Measurements from ENCODE around the gene EMP2.

The EMP2 gene

DNA sequence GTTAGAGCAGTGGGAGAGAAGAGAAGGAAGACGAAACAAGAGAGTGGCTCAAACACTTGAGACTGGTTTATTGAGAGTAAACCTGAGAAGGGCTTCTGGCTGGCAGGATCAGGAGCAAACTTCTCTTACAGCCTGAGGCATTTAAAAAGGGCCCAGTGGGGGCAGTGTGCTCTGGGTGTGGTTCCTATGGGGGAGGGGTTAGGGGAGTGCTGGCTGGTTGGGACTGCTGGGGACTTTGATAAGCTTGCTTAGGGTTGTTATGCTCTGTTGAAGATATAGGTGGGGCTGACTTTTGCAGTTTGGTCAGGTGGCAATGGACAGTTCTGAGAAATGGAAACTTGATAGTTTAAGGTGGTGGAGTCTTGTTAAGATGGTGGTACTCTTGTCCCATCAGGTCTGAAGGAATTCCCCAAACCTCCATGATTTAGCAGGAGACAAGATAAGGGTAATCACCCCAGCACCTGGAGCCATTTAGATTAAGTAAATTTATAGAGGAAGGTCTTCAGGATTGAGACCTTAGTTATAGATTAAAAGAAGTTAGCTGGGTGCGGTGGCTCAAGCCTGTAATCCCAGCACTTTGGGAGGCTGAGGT, 79.3 kb downstream of the EMP2 start:
- H3K36me3 ChIP-seq (ENCODE audit: low read depth) = no peaks in the 10 kb centered on the region
- TF ChIP-seq, protein P1, sequence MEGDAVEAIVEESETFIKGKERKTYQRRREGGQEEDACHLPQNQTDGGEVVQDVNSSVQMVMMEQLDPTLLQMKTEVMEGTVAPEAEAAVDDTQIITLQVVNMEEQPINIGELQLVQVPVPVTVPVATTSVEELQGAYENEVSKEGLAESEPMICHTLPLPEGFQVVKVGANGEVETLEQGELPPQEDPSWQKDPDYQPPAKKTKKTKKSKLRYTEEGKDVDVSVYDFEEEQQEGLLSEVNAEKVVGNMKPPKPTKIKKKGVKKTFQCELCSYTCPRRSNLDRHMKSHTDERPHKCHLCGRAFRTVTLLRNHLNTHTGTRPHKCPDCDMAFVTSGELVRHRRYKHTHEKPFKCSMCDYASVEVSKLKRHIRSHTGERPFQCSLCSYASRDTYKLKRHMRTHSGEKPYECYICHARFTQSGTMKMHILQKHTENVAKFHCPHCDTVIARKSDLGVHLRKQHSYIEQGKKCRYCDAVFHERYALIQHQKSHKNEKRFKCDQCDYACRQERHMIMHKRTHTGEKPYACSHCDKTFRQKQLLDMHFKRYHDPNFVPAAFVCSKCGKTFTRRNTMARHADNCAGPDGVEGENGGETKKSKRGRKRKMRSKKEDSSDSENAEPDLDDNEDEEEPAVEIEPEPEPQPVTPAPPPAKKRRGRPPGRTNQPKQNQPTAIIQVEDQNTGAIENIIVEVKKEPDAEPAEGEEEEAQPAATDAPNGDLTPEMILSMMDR (IDR thresholded peaks at IDR 0.05; ENCODE audit: poor library complexity, severe bottlenecking) = no peak
- ATAC-seq (ENCODE audit: low read depth) = no peak

GRCh38 chr16:10500582-10500981, 79.8 kb downstream of the EMP2 start:
- Histone ChIP-seq H3K27ac (ENCODE audit: poor library complexity, severe bottlenecking) (no peak overlapping the region), H3K4me1 (ENCODE audit: insufficient read depth, poor library complexity, severe bottlenecking) (no peaks in the 10 kb centered on the region), H3K27me3 (ENCODE audit: insufficient read depth, poor library complexity, severe bottlenecking) (no peaks in the 10 kb centered on the region), H3K4me3 (ENCODE audit: severe bottlenecking) (no peak overlapping the region), H3K36me3 (ENCODE audit: low read depth) (no peaks in the 10 kb centered on the region), H3K9me3 (ENCODE audit: severe bottlenecking) (no peaks in the 10 kb centered on the region)
- ATAC-seq (ENCODE audit: low read depth) (no peak), DNase-seq (ENCODE audit: low spot score) (no peak)
- TF ChIP-seq, protein P1 (IDR thresholded peaks at IDR 0.05; ENCODE audit: poor library complexity, severe bottlenecking) = no peak

More for the DNA sequence above, 79.3 kb downstream of the EMP2 start:
- H3K27me3 ChIP-seq (ENCODE audit: insufficient read depth, poor library complexity, severe bottlenecking) = no peaks in the 10 kb centered on the region
- H3K27ac ChIP-seq (ENCODE audit: poor library complexity, severe bottlenecking) = no peak overlapping the region
- no peak overlapping the region for H3K4me3 ChIP-seq (ENCODE audit: severe bottlenecking)
- no peaks in the 10 kb centered on the region for H3K4me1 ChIP-seq (ENCODE audit: insufficient read depth, poor library complexity, severe bottlenecking)
- no peaks in the 10 kb centered on the region for H3K9me3 ChIP-seq (ENCODE audit: severe bottlenecking)
- no peak for DNase-seq (ENCODE audit: low spot score)

- no peak for DNase-seq (ENCODE audit: low spot score)
- no peak overlapping the region for H3K27ac ChIP-seq (ENCODE audit: poor library complexity, severe bottlenecking)
- H3K9me3 ChIP-seq (ENCODE audit: severe bottlenecking) = peaks cover 5% of the 10 kb centered on the region
- no peaks in the 10 kb centered on the region for H3K36me3 ChIP-seq (ENCODE audit: low read depth)
- TF ChIP-seq, protein P1 (IDR thresholded peaks at IDR 0.05; ENCODE audit: poor library complexity, severe bottlenecking) = no peak
- ATAC-seq (ENCODE audit: low read depth) = 0 out of 3 replicates have a peak, but pooled peaks have one; percentile 41
- no peaks in the 10 kb centered on the region for H3K4me1 ChIP-seq (ENCODE audit: insufficient read depth, poor library complexity, severe bottlenecking)
- no peak overlapping the region for H3K4me3 ChIP-seq (ENCODE audit: severe bottlenecking)
- H3K27me3 ChIP-seq (ENCODE audit: insufficient read depth, poor library complexity, severe bottlenecking) = no peaks in the 10 kb centered on the region
Observed at GRCh38 chr16:10497132-10498101, 83.0 kb downstream of the EMP2 start.

GRCh38 chr16:10495031-10495345, 85.4 kb downstream of the EMP2 start:
- no peak overlapping the region for H3K27ac ChIP-seq (ENCODE audit: poor library complexity, severe bottlenecking)
- DNase-seq (ENCODE audit: low spot score) (no peak), ATAC-seq (ENCODE audit: low read depth) (no peak)
- H3K36me3 ChIP-seq (ENCODE audit: low read depth) = no peaks in the 10 kb centered on the region
- H3K27me3 ChIP-seq (ENCODE audit: insufficient read depth, poor library complexity, severe bottlenecking) = no peaks in the 10 kb centered on the region
- no peaks in the 10 kb centered on the region for H3K4me1 ChIP-seq (ENCODE audit: insufficient read depth, poor library complexity, severe bottlenecking)
- TF ChIP-seq, protein P1 (IDR thresholded peaks at IDR 0.05; ENCODE audit: poor library complexity, severe bottlenecking) = no peak
- H3K9me3 ChIP-seq (ENCODE audit: severe bottlenecking) = peaks cover 5% of the 10 kb centered on the region
- H3K4me3 ChIP-seq (ENCODE audit: severe bottlenecking) = no peak overlapping the region
